Measurements from ENCODE around the gene ANKDD1A.

GRCh38 chr15:64865126-64865997 is 46.3 kb upstream of the ANKDD1A start:
- no peak for TF ChIP-seq CTCF (IDR thresholded peaks at IDR 0.05)
- TF ChIP-seq EP300 (IDR thresholded peaks at IDR 0.05; ENCODE audit: low read depth) = no peak

Measured in transverse colon (tissue), 3 donors.